Keratinocyte (primary cell): ENCODE results near the gene POLD3. TPM values are rescaled to one million over a fixed set of nuclear protein-coding genes. Genes with fewer than 3 reads are reported as not detected.
A peak's percentile ranks its signal among the peaks of the same experiment; 100 is the strongest.

Source experiments
- DNase-seq: peaks from one replicate; pipeline ENCODE4 v3.0.0-alpha.2; 2011; ENCODE audit warnings: low read depth, missing footprints, low spot score
- FAIRE-seq: peaks from 2 replicates; lab custom pipeline; 2011; peaks lifted over from hg19 to GRCh38; lab: Jason Lieb, UNC
- H2AFZ ChIP-seq: 2 replicates; pipeline ENCODE4 v1.6.0; 2012; ENCODE audit warnings: low read length, control low read depth, inconsistent platforms; ENCODE audit not compliant: control insufficient read depth
- H3K27ac ChIP-seq: 2 replicates; pipeline ENCODE4 v1.5.1; 2011; ENCODE audit warnings: low read length; ENCODE audit not compliant: control insufficient read depth, insufficient read depth
- H3K27me3 ChIP-seq: 3 replicates; pipeline ENCODE4 v1.6.0; 2011; ENCODE audit warnings: low read length; ENCODE audit not compliant: control insufficient read depth, insufficient read depth; ENCODE audit errors: extremely low read depth
- H3K36me3 ChIP-seq, 2 experiments: 2 replicates in 1 of 2; 3 replicates in 1 of 2; pipeline ENCODE4 v1.5.1; 2011; ENCODE audit warnings: low read length in 2 of 2, mild to moderate bottlenecking in 1 of 2; ENCODE audit not compliant: control insufficient read depth in 2 of 2, insufficient read depth in 2 of 2; ENCODE audit errors: extremely low read depth in 1 of 2
- H3K4me1 ChIP-seq: 3 replicates; pipeline ENCODE4 v1.5.1; 2011; ENCODE audit warnings: low read length; ENCODE audit not compliant: control insufficient read depth, insufficient read depth; ENCODE audit errors: extremely low read depth
- H3K4me2 ChIP-seq: 3 replicates; pipeline ENCODE4 v1.6.0; 2011; ENCODE audit warnings: low read depth, low read length; ENCODE audit not compliant: control insufficient read depth, insufficient read depth; ENCODE audit errors: extremely low read depth
- H3K4me3 ChIP-seq, 3 experiments: fragments of 200-600 bp in 1 of 3; sonication (generic) in 1 of 3; 2 replicates in 2 of 3; 3 replicates in 1 of 3; pipeline ENCODE4 v1.5.1; 2011 to 2016; ENCODE audit warnings: low read length in 3 of 3, mild to moderate bottlenecking in 3 of 3, control low read depth in 2 of 3, inconsistent platforms in 1 of 3, low read depth in 1 of 3, mixed read lengths in 1 of 3, mixed run types in 1 of 3, moderate library complexity in 1 of 3; ENCODE audit not compliant: control insufficient read depth in 2 of 3, insufficient read depth in 2 of 3; ENCODE audit errors: extremely low read depth in 1 of 3
- H3K79me2 ChIP-seq: 2 replicates; pipeline ENCODE4 v1.6.0; 2012; ENCODE audit warnings: low read length; ENCODE audit not compliant: control insufficient read depth, insufficient read depth
- H3K9ac ChIP-seq: 3 replicates; pipeline ENCODE4 v1.6.0; 2011; ENCODE audit warnings: low read length; ENCODE audit not compliant: control insufficient read depth, insufficient read depth; ENCODE audit errors: extremely low read depth
- H3K9me1 ChIP-seq: 3 replicates; pipeline ENCODE4 v1.6.0; 2011; ENCODE audit warnings: low read length; ENCODE audit not compliant: control insufficient read depth, insufficient read depth; ENCODE audit errors: extremely low read depth
- H3K9me3 ChIP-seq: 2 replicates; pipeline ENCODE4 v1.5.1; 2012; ENCODE audit warnings: low read depth, low read length; ENCODE audit not compliant: control insufficient read depth
- H4K20me1 ChIP-seq: 3 replicates; pipeline ENCODE4 v1.6.0; 2011; ENCODE audit warnings: low read length; ENCODE audit not compliant: control insufficient read depth, insufficient read depth; ENCODE audit errors: extremely low read depth
- EZH2 ChIP-seq: IDR thresholded peaks from one replicate; pipeline ENCODE4 v1.6.1; 2012; ENCODE audit warnings: inconsistent platforms, mild to moderate bottlenecking, low read length, moderate library complexity
- dilution Hi-C: fragments of 300-500 bp; cut with MboI; formaldehyde crosslinking; loops from one replicate; pipeline ENCODE4 v1.7.0; 2020; ENCODE audit warnings: low sequenced_read_pairs; ENCODE audit not compliant: extremely low pct_ligation_motif_present
- polyA plus RNA-seq, 5 experiments: library from polyadenylated mRNA; depleted of rRNA in 3 of 5; stranded (reverse) in 3 of 5; stranded (forward) in 1 of 5; unstranded in 1 of 5; fragments of >200 nt; gene quantifications; 1 replicate in 1 of 5; 2 replicates in 3 of 5; 3 replicates in 1 of 5; pipeline versions ENCODE4 v1.2.1 to v1.2.3, GENCODE V29; 2011 to 2012; ENCODE audit warnings: missing spikeins in 2 of 5, low read depth in 1 of 5, low replicate concordance in 1 of 5
- TF ChIP-seq, protein P1 (sequence below), 3 experiments: IDR thresholded peaks in 1 of 3; conservative IDR thresholded peaks in 1 of 3; optimal IDR thresholded peaks in 1 of 3; 2 replicates in 2 of 3; 3 replicates in 1 of 3; pipeline versions ENCODE3 to v1.5.1; 2011; ENCODE audit warnings: low read length in 3 of 3, mild to moderate bottlenecking in 3 of 3, moderate library complexity in 2 of 3, control low read depth in 1 of 3, inconsistent platforms in 1 of 3; ENCODE audit not compliant: insufficient read depth in 2 of 3; ENCODE audit errors: extremely low read depth in 1 of 3

Gene POLD3
- polyA plus RNA-seq, 1 donor (not counting 4 experiments of a cell fraction or from before 2014, with no cell fraction given) = 16.7 TPM

DNA sequence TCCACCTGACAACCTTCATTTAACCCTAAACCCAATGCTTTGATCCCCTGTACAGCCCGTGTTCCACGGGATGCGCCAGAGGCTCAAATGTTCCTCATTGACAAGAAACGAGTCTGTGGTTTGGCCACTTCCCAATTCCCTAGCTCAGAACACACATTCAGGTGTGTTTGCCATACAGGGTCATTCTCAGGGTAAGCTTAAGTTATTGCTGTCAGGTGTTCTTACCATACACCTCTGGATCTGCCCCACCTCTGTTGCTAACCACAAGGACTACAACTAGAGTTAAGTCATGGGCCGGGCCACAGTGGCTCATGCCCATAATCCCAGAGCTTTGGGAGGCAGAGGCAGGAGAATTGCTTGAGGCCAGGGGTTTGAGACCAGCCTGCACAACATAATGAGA, 45.6 kb upstream of the POLD3 start:
- Histone ChIP-seq H3K27ac (no peak overlapping the region), H3K9ac (no peak overlapping the region), H3K9me3 (peaks cover 2% of the 10 kb centered on the region), H4K20me1 (no peaks in the 10 kb centered on the region), H3K4me1 (no peaks in the 10 kb centered on the region), H3K4me2 (no peak overlapping the region), H3K4me3 (no peak overlapping the region), H3K27me3 (peaks cover 19% of the 10 kb centered on the region), H3K79me2 (no peaks in the 10 kb centered on the region), H3K36me3 (no peaks in the 10 kb centered on the region), H2AFZ (no peak overlapping the region), H3K9me1 (no peaks in the 10 kb centered on the region)
- DNase-seq = peak; percentile 61
- TF ChIP-seq EZH2 = no peak
- TF ChIP-seq, protein P1, sequence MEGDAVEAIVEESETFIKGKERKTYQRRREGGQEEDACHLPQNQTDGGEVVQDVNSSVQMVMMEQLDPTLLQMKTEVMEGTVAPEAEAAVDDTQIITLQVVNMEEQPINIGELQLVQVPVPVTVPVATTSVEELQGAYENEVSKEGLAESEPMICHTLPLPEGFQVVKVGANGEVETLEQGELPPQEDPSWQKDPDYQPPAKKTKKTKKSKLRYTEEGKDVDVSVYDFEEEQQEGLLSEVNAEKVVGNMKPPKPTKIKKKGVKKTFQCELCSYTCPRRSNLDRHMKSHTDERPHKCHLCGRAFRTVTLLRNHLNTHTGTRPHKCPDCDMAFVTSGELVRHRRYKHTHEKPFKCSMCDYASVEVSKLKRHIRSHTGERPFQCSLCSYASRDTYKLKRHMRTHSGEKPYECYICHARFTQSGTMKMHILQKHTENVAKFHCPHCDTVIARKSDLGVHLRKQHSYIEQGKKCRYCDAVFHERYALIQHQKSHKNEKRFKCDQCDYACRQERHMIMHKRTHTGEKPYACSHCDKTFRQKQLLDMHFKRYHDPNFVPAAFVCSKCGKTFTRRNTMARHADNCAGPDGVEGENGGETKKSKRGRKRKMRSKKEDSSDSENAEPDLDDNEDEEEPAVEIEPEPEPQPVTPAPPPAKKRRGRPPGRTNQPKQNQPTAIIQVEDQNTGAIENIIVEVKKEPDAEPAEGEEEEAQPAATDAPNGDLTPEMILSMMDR (optimal IDR thresholded peaks at IDR 0.05 in 1 of 3, IDR thresholded peaks at IDR 0.05 in 1 of 3, conservative IDR thresholded peaks at IDR 0.05 in 1 of 3; ENCODE audit: extremely low read depth in 1 of 3, insufficient read depth in 2 of 3, low read length in 3 of 3) = no peak
- FAIRE-seq = peak; percentile 71
- dilution Hi-C loops = loop anchor here (5.0 kb wide), 1 partner anchor 54 kb away; the partner anchor contains the start of gene LIPT2

DNA sequence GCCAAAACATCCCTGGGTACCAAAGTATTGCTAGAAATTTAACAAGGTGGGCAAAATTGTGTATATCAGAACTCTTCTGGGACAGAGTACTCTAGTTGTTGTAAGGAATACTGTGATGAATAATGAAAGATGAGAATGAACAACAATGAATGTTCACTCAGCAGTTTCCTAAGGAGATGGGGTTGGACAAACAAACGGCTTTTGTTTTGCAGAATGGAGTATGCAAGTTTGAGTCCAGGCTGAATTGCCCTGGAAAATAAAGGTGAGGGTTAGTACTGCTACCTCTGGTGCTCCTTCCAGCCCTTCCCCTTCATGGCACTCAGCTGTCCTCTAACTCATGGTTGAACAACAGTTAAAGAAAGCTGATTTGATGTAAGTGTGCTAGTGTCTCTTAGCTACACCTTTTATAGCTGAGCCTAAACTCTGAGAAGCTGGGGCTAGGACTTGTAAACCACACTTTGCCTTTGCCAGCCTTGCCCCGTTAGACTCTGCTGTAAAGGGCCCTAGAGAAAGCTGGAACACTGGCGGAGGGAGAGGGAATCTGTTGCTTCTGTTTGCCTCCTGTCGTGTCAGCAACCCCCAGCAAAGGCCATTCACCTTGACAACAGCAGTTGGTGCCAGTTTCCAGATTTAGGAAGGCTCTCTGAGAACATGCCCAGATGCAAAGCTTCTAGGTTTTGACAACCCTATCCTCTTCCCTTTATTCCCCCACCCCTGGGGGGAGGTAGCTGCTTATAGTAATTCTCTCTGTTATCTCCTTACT, 41.2 kb upstream of the POLD3 start:
- Histone ChIP-seq H3K9ac (no peak overlapping the region), H3K4me1 (no peaks in the 10 kb centered on the region)
- FAIRE-seq = no peak

More for the DNA sequence above, 41.2 kb upstream of the POLD3 start:
- no peak overlapping the region for H3K4me2 ChIP-seq
- TF ChIP-seq EZH2 = no peak
- no peaks in the 10 kb centered on the region for H3K9me1 ChIP-seq
- H3K36me3 ChIP-seq = no peaks in the 10 kb centered on the region
- H2AFZ ChIP-seq = no peak overlapping the region
- H4K20me1 ChIP-seq = no peaks in the 10 kb centered on the region
- H3K9me3 ChIP-seq = no peaks in the 10 kb centered on the region
- no peak overlapping the region for H3K27ac ChIP-seq
- dilution Hi-C loops = loop anchor here (25.0 kb wide), 1 partner anchor 289 kb away; no protein-coding TSS in a partner anchor
- DNase-seq = no peak
- peaks cover 10% of the 10 kb centered on the region for H3K27me3 ChIP-seq
- no peak overlapping the region for H3K4me3 ChIP-seq
- H3K79me2 ChIP-seq = no peaks in the 10 kb centered on the region
